ENCODE data around the gene PLD5.

Gene PLD5

GRCh38 chr1:242524571-242525359 lies at the start of gene PLD5:
PLD5 (minus strand) TSS chr1:242524697.
- peak; percentile 10 for DNase-seq (ENCODE audit: low spot score)

GRCh38 chr1:242569867-242570266 lies 45.4 kb upstream of the PLD5 start:
- no peak for DNase-seq (ENCODE audit: low spot score)

- DNase-seq (ENCODE audit: low spot score) = no peak
These were observed 44.2 kb upstream of the PLD5 start for GRCh38 chr1:242568666-242569065.

- DNase-seq (ENCODE audit: low spot score) = no peak
These were observed 43.1 kb upstream of the PLD5 start for GRCh38 chr1:242567596-242567995.

GRCh38 chr1:242556759-242557158 lies 32.3 kb upstream of the PLD5 start:
- no peak for DNase-seq (ENCODE audit: low spot score)

GRCh38 chr1:242556276-242556675 lies 31.8 kb upstream of the PLD5 start:
- DNase-seq (ENCODE audit: low spot score) = no peak

GRCh38 chr1:242554577-242554976 lies 30.1 kb upstream of the PLD5 start:
- no peak for DNase-seq (ENCODE audit: low spot score)

- DNase-seq (ENCODE audit: low spot score) = no peak
These were observed 22.6 kb upstream of the PLD5 start for GRCh38 chr1:242546849-242547729.

- DNase-seq (ENCODE audit: low spot score) = no peak
These were observed 21.9 kb upstream of the PLD5 start for GRCh38 chr1:242546441-242546840.

- no peak for DNase-seq (ENCODE audit: low spot score)
These were observed 19.6 kb upstream of the PLD5 start for GRCh38 chr1:242544071-242544470.

GRCh38 chr1:242542271-242542670 lies 17.8 kb upstream of the PLD5 start:
- DNase-seq (ENCODE audit: low spot score) = no peak

GRCh38 chr1:242535986-242536385 lies 11.5 kb upstream of the PLD5 start:
- DNase-seq (ENCODE audit: low spot score) = no peak

- DNase-seq (ENCODE audit: low spot score) = no peak
These were observed 10.3 kb upstream of the PLD5 start for GRCh38 chr1:242534753-242535152.

- DNase-seq (ENCODE audit: low spot score) = no peak
These were observed 6.3 kb upstream of the PLD5 start for GRCh38 chr1:242530761-242531160.

- DNase-seq (ENCODE audit: low spot score) = no peak
These were observed 1.3 kb upstream of the PLD5 start for GRCh38 chr1:242525769-242526168.

GRCh38 chr1:242525360-242525722 lies 844 bp upstream of the PLD5 start:
- DNase-seq (ENCODE audit: low spot score) = peak; percentile 4

- DNase-seq (ENCODE audit: low spot score) = peak; percentile 65
These were observed 552 bp downstream of the PLD5 start for GRCh38 chr1:242523719-242524570.

- DNase-seq (ENCODE audit: low spot score) = peak; percentile 25
These were observed 1.3 kb downstream of the PLD5 start for GRCh38 chr1:242522996-242523718.

GRCh38 chr1:242522304-242522945 lies 2.1 kb downstream of the PLD5 start:
- DNase-seq (ENCODE audit: low spot score) = peak; percentile 59

GRCh38 chr1:242515555-242515954 lies 8.9 kb downstream of the PLD5 start:
- DNase-seq (ENCODE audit: low spot score) = no peak

- no peak for DNase-seq (ENCODE audit: low spot score)
These were observed 17.8 kb downstream of the PLD5 start for GRCh38 chr1:242506724-242507123.

All from pons (tissue), 1 donor.